GM18951 (cell line): ENCODE results near the gene SLC37A4.
"Not testable (repeated sequence)": the region's sequence is repeated elsewhere in the genome, so short reads cannot be mapped to it uniquely, and the experiment has no call there.

Source experiments
- POLR2A ChIP-seq: IDR thresholded peaks from 4 replicates; pipeline ENCODE4 v1.6.1; 2011; ENCODE audit warnings: mild to moderate bottlenecking; ENCODE audit not compliant: insufficient read length, insufficient read depth; ENCODE audit errors: extremely low read depth
- in situ Hi-C: fragments of 300-500 bp; cut with MboI; formaldehyde crosslinking; loops from one replicate; pipeline ENCODE4 v1.12.0; 2022; ENCODE audit warnings: low sequenced_read_pairs, mixed read lengths, inconsistent platforms; ENCODE audit not compliant: unreplicated experiment

SLC37A4 gene

DNA sequence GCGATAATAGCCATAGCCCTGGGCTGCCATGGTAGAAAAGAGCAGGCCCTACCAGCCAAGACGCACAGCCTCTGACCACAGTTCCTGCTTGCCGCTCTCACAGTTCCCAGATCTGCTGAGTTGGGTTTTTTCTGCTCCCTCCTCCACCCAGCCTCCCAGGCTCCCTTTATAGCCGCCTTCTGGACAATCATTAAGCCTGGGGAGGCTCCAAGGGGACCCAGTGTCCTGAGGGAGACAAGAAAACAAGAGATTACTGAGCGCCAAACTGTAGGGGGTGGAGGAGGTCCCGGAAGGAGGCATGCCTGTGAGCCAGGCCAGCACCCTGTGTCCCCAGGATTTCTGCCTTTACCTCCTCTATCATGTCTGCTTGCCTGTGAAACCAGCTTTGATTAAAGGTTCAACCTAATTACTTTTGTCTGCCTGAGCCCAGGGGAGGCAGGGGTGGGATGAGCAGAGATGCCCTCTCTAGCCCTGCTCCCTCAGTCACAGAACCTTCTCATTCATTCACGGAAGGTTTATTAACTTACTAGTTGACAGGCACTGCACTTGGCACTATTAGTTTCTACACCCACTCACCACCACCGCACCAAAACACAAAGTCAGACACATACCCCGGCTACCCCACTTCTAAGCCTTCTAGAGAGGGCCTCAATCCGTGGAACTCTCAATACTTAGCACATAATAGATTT lies 1.2 kb downstream of the SLC37A4 start:
- in situ Hi-C loops: no loop called here
- TF ChIP-seq POLR2A: no peak

GRCh38 chr11:119029069-119029339 lies 1.7 kb downstream of the SLC37A4 start:
- in situ Hi-C loops: no loop called here
- TF ChIP-seq POLR2A: no peak

GRCh38 chr11:119028346-119029068 lies 2.2 kb downstream of the SLC37A4 start:
- no peak for TF ChIP-seq POLR2A
- in situ Hi-C loops: no loop called here

DNA sequence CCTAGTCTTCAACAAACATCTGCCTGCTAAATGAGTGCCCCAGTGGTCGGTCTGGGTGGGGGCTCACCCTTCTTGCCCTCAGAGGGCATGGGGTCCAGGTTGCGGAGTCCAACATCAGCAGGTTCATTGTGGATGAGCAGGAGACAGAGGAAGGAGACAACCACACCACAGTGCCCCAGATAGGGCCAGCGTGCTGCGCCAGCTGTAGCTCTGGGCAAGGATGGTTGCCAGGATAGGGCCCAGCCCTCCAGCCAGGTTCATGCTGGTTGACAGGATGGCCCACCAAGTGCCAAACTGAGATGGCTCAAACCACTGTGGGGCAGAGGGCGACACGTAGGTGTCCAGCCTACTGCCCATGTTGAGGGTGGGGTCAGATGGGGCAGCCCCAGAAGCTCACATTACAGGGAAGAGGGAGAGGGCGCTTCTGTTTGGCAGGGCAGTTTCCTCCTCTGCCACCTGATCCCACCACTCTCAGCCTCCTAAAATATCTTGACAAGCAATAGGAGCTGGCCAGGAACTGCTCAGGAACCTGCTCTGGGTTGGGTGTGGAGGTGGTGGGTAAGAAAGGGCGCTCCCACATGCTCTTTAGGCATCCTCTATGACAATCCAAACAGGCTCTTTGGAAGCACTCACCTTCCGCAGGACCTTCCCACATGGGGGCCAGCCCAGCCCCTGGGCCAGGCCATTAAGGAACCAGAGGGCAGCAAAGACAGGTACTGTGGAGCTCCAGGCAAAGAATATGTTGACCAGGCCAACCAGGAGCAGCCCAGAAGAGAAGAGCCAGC lies 2.9 kb downstream of the SLC37A4 start:
- TF ChIP-seq POLR2A: no peak
- in situ Hi-C loops: no loop called here

DNA sequence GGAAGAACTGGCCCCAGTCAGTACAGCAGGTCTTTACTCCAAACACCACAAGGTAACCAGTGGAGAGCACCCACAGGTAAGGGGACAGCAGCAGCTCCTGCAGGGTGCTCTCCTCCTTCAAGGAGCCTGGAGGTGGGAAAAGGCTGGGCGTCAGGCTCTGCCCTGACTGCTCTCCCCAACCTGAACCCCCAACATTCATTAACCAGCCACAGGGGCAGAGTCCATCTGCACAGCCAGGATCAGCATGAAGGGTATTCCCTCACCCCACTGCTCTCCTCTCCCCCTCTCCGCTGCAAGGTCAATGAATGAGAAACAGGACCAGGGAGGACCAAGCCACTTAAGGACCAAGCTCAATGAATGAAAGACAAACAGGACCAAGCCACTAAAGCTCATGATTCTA lies 3.7 kb downstream of the SLC37A4 start:
- in situ Hi-C loops: no loop called here
- TF ChIP-seq POLR2A: no peak

DNA sequence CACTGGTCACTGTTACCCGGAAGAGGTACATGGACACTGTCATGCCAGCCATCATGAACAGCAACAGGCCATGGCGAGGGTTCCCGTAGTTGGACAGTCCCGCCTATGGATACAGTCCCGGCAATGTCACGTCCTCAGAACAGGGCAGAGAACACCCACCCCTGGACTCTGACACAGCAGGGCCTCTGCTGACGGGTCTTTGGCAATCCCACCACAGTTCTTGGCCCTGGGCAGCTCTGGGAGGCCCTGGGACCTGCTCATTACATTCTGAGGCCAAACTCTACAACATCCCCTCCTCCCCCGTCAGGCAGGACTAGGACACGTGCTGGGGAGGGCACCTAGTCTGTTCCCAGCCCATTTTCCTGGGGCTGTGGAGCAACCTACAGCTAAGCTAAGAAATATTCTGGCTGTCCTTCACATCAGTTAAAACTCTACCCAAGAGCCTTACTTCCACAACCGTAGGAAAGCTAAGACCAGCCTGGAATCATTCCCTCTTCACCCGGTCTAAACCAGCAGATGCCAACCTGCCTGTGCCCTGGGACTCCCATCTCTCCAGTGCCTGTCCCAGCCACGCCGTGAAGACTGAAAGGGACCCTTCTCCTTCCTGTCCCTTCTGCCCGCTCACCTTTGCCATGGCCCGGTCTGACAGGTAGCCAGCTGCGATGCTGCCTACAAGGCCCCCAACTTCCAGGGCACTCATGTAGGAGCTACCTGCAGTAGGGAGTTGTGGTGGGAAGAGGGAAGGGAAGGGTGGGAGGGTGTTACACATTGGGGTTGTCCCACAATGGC lies 4.5 kb downstream of the SLC37A4 start:
- TF ChIP-seq POLR2A: no peak
- in situ Hi-C loops: no loop called here

DNA sequence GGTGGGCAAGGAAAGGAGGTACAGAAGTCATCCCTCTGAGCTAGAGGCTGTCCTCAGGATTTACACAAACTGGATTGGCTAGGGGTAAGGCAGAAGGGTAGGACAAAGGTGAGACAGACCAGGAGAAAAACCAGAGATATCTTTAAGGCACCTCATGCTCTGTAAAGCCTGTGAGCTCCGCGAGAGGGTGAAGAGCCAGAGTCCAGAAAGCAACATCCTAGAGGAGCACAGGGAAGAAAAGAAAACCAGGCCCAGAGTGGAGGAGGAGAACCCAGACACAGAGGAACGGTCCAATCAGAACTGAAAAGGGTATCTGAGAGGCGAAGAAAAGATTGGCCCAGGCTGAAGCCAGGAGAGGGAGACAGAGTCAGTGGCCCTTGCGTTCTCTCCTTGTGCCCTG lies 5.1 kb downstream of the SLC37A4 start:
- no peak for TF ChIP-seq POLR2A
- in situ Hi-C loops: no loop called here

GRCh38 chr11:119025099-119025473 lies 5.6 kb downstream of the SLC37A4 start:
- in situ Hi-C loops: no loop called here
- TF ChIP-seq POLR2A: no peak

GRCh38 chr11:119024430-119025098 lies 6.1 kb downstream of the SLC37A4 start:
- no peak for TF ChIP-seq POLR2A
- in situ Hi-C loops: no loop called here

- in situ Hi-C loops: no loop called here
- no peak for TF ChIP-seq POLR2A
Observed at GRCh38 chr11:119023741-119024140, 6.9 kb downstream of the SLC37A4 start.

DNA sequence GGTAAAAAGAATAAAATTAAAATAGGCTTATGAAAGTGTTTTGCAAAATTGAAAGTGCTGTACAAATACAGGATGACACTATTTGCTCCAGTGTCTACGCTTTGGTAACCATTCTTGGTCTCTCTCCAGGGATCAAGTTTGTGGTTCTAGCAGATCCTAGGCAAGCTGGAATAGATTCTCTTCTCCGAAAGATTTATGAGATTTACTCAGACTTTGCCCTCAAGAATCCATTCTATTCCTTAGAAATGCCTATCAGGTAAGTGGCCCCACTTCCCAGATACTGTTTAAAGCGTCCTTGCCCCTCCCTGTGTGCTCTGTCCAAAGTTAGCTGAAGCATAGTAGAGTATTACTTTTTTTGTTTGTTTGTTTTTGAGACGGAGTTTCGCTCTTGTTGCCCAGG lies 9.0 kb downstream of the SLC37A4 start:
- no peak for TF ChIP-seq POLR2A
- in situ Hi-C loops: no loop called here

DNA sequence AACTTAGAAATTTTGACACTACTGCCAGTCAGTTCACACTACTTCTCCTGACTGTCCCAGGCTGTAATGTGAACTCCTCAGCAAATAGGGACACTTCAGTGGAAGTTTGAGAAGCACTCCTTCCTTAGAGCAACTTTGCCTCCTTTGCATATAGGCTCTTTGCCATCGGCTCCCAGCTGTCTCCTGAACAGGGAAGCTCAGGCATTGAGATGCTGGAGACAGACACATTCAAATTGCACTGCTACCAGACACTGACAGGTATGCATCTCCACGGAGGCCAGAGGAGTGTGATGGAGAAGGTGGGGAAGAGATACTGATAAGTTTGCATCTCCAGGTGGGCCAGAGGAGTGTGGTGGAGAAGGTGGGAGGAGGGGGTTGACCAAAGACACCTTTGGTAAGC lies 10.7 kb downstream of the SLC37A4 start:
- in situ Hi-C loops: no loop called here
- no peak for TF ChIP-seq POLR2A

GRCh38 chr11:119018074-119018938 lies 12.4 kb downstream of the SLC37A4 start, which contains the start of the genes RPS25 and TRAPPC4:
RPS25 (minus strand) TSS chr11:119018343; CDS start chr11:119018284, 59 bp downstream.
TRAPPC4 (plus strand) TSS chr11:119018766; CDS start chr11:119018796, 30 bp downstream.
- in situ Hi-C loops: no loop called here

GRCh38 chr11:119017377-119017776 lies 13.3 kb downstream of the SLC37A4 start:
- in situ Hi-C loops: not testable (repeated sequence)

More at GRCh38 chr11:119018074-119018938, 12.4 kb downstream of the SLC37A4 start, which contains the start of the genes RPS25 and TRAPPC4:
- TF ChIP-seq POLR2A: peak; percentile 91
